ENCODE results near the gene PRICKLE1. TPM values are rescaled to one million over a fixed set of nuclear protein-coding genes. Genes with fewer than 3 reads are reported as not detected.

PRICKLE1 gene
- total RNA-seq, 5 donors from 2014 or later (not counting 1 experiment from before 2014, with no cell fraction given), result 0.29 to 1.1 (median 0.43) TPM

- DNase-seq (no peak), ATAC-seq (replicated peaks in 1 of 4) (no peak)
- Mint-ChIP-seq H3K4me3 (no peak overlapping the region), H3K27me3 (no peaks in the 10 kb centered on the region), H3K9me3 (peaks cover 0 to 3% (median 0%) of the 10 kb centered on the region in 3 donors), H3K36me3 (peaks cover 52% of the 10 kb centered on the region), H3K27ac (no peak overlapping the region), H3K4me1 (peaks cover 6 to 17% (median 10%) of the 10 kb centered on the region in 3 donors)
- no peak overlapping the region for H3K4me3 ChIP-seq (ENCODE audit: control insufficient read depth in 1 of 2, extremely low read depth in 1 of 2, low read length in 1 of 2)
- CTCF ChIA-PET, result no interaction called here
- no peaks in the 10 kb centered on the region for H3K4me1 ChIP-seq (ENCODE audit: control insufficient read depth in 1 of 2, extremely low read depth in 1 of 2, insufficient read depth in 2 of 2, low read length in 2 of 2)
- H3K27ac ChIP-seq (ENCODE audit: low read length), result no peak overlapping the region
- WGBS (ENCODE audit: insufficient coverage), result no CpG with 5 or more reads among the region's 1 CpG
- POLR2A ChIA-PET, result no interaction called here
- no peaks in the 10 kb centered on the region for H3K27me3 ChIP-seq (replicated peaks in 1 of 2; ENCODE audit: control insufficient read depth in 2 of 2, extremely low read depth in 1 of 2, insufficient read depth in 2 of 2, low read length in 1 of 2)
- H3K9me3 ChIP-seq, result no peaks in the 10 kb centered on the region
- H3K36me3 ChIP-seq (ENCODE audit: control insufficient read depth in 2 of 2, extremely low read depth in 1 of 2, insufficient read depth in 1 of 2, low read length in 1 of 2), result peaks cover 0 to 13% of the 10 kb centered on the region in 2 donors
These were observed 182.2 kb downstream of the PRICKLE1 start for GRCh38 chr12:42407306-42407705.

Data from T-cell (primary cell).